Measurements from ENCODE around the gene SLC25A25.
A peak's percentile ranks its signal among the peaks of the same experiment; 100 is the strongest.
"Not testable (repeated sequence)": the region's sequence is repeated elsewhere in the genome, so short reads cannot be mapped to it uniquely, and the experiment has no call there.

Gene SLC25A25

GRCh38 chr9:128067645-128068385 is at the start of gene SLC25A25:
Gene SLC25A25, plus strand, starts transcription at chr9:128068232. Its CDS starts 88 bp downstream, at chr9:128068320.
- peak; percentile 99 for DNase-seq

GRCh38 chr9:128020692-128021091 is 47.3 kb upstream of the SLC25A25 start:
- DNase-seq: no peak

- no peak for DNase-seq
Observed at GRCh38 chr9:128021098-128021497, 46.9 kb upstream of the SLC25A25 start.

DNA sequence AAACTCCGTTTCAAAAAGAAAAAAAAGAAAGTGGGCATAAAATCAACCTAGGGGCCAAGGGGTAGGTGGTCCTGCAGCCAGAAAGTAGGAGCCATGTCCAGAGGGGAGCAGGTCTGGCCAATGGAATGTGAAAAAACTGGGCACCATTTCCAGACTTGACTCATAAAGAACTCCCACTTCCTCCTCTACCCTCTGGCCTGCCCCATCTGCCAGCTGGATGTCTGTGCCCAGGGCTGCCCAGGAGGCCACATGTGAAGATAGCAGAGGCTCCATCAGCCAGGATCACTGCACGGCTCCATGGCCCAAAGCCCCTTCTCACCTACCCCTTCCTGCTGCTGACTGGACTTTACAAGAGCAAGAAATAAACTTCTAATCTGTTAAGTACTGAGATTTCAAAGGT is 45.1 kb upstream of the SLC25A25 start:
- no peak for DNase-seq

- not testable (repeated sequence) for DNase-seq
Observed at GRCh38 chr9:128023671-128024070, 44.4 kb upstream of the SLC25A25 start.

- DNase-seq: no peak
Observed at GRCh38 chr9:128024761-128025308, 43.2 kb upstream of the SLC25A25 start.

- no peak for DNase-seq
Observed at GRCh38 chr9:128025736-128026135, 42.3 kb upstream of the SLC25A25 start.

DNA sequence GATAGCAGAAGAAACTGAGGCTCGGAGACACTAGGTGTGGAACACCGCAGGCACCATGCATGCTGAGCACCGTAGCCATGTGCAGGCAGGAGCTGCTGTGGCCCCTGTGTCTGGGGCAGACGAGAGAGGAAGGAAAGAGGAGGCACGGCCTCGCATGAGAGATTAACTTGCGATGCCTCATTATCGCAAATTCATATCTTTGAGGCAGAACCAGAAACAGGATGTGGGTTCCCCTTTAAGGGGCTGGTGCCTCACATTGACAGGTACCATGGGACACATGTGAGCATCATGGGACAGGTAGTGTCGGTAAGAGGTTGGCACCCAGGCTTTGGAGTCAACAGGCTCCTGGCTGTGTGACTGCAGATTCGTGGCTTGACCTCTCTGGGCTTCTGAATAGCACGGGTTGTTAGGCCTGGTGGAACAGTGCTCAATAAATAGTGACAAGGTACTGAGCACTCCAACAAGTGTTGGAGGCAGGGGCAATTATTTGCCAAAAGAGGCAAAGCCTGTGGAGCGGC is 41.7 kb upstream of the SLC25A25 start:
- DNase-seq: no peak

- no peak for DNase-seq
Observed at GRCh38 chr9:128026773-128027541, 41.1 kb upstream of the SLC25A25 start.

DNA sequence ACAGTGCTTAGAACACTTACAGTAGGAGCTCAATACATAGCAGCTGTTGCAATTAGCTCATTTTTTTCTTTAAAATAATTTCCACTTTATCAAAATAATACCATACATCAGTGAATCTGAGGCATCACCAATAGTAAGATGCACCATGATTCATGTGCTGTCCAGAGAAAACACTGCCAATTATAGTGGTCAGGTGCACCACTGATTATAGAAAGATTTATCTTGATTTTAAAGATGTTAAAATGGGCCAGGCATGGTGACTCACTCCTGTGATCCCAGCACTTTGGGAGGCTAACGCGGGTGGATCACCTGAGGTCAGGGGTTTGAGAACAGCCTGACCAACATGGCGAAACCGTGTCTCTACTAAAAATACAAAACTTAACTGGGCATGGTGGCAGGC is 40.3 kb upstream of the SLC25A25 start:
- no peak for DNase-seq

GRCh38 chr9:128033609-128034008 is 34.4 kb upstream of the SLC25A25 start:
- no peak for DNase-seq

DNA sequence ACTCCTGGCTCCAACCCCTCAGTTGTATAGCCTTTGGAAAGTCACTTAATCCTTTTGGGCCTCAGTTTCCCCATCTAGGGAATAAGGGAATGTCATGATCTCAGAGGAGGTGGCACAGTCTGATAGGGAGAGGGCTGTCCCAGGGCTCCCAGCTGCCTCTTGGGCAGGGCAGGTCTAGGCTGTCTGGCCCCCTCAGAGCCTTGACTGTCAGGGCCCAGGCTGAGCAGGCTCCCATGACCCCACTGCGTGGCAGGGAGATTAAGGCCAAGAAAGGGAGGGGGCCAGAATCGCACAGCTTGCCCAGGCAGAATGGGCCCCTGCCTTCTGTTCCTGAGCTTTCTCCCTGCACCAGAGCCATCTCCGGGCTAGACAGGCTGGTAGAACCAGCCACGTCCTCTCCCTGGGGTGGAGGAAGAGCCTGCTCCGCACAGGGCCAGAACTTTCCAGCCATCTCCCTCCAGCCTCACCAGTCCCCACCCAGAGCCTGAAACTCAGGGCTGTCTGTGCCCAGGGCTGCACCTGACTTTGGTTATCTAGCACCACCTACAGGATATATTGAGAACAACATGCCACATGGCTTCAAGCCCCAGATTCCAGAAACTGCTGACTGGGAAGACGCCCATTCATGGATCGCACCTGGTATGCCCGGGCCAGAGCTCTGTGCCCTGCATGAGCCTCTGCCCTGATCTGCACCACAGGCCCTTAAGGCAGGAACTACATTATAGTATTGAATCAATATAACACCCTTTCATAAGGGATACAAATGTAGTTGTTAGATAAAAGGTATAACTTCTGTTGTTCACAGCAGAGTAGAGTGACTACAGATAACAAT is 33.0 kb upstream of the SLC25A25 start:
- DNase-seq: peak; percentile 73

DNA sequence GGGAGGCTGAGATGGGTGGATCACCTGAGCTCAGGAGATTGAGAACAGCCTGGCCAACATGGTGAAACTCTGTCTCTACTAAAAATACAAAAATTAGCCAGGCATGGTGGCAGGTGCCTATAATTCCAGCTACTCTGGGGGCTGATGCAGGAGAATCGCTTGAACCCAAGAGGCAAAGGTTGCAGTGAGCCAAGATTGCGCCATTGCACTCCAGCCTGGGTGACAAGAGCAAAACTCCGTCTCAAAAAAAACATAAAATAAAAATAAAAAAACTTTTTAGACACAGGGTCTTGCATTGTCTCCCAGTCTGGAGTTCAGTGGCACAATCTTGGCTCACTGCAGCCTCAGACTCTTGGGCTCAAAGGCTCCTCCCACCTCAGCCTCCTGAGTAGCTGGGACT is 31.5 kb upstream of the SLC25A25 start:
- DNase-seq: not testable (repeated sequence)

DNA sequence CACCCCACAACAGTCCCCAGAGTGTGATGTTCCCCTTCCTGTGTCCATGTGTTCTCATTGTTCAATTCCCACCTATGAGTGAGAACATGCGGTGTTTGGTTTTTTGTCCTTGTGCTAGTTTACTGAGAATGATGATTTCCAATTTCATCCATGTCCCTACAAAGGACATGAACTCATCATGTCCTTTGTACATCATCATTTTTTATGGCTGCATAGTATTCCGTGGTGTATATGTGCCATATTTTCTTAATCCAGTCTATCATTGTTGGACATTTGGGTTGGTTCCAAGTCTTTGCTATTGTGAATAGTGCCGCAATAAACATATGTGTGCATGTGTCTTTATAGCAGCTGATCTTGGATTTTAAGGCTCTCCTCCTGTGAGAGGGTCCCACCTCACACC is 27.2 kb upstream of the SLC25A25 start:
- DNase-seq: not testable (repeated sequence)

GRCh38 chr9:128042043-128042442 is 26.0 kb upstream of the SLC25A25 start:
- no peak for DNase-seq

DNA sequence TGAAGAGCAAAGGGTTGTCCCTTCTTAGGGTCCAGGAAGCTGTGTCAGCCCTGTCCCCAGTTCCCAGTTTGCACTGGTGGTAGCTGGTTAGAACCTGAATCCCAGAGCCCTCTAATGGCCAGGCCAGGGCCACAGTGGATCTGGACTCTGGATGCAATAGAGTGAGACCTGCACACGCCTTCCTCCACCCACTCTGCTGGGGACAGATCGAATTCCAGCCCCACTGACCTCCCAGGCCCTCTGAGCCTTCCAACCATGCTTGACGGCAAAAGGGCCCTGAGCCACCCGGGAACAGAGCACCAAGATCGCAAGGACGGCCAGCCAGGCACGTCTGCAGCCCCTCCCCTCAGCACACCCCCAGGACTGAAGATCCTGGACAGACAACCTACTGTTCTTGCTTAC is 24.6 kb upstream of the SLC25A25 start:
- DNase-seq: no peak

DNA sequence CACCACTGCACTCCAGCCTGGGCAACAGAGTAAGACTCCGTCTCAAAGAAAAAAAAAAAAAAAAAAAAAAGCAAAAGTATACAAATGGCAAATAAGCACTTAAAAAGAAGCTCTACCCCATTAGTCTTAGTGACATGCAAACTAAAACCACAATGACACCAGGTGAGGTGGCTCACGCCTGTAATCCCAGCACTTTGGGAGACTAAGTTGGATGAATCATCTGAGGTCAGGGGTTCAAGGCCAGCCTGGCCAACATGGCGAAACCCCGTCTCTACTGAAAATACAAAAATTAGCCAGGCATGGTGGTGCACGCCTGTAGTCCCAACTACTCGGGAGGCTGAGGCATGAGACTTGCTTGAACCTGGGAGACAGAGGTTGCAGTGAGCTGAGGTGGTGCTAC is 22.6 kb upstream of the SLC25A25 start:
- DNase-seq: not testable (repeated sequence)

- DNase-seq: no peak
Observed at GRCh38 chr9:128045831-128046230, 22.2 kb upstream of the SLC25A25 start.

DNA sequence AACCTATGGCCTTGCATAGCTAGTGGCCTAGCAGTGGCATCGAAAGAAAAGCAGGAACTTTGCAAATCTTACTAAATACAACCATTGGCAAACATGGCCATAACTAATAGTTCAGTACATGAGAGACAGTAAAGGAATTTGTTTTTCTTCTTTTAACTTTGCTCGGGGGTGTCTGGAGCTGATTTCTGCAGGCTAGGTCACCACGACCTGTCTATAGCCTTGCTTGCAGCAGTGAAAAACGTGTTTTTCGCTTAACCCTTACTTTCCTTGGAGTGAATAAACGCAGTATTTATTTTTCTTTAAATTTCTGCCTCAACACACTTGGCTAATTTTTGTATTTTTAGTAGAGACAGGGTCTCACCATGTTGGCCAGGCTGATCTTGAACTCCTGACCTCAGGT is 20.8 kb upstream of the SLC25A25 start:
- no peak for DNase-seq

DNA sequence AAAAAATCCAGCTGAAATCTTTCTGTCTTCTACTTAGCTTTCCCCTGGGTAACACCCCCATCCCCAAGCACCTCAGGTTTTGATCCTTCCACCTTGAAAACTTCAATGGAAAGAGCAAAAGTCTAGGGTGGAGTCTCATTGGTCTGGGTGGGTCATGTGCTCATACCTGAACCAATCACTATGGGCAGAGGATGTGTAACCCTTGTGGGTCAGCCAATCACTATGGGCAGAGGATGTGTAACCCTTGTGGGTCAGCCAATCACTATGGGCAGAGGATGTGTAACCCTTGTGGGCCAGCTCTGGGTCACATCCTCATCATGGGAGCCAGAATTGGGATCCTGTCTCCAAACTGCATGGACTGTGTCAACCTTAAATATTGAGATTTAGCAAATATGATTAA is 19.4 kb upstream of the SLC25A25 start:
- no peak for DNase-seq

DNA sequence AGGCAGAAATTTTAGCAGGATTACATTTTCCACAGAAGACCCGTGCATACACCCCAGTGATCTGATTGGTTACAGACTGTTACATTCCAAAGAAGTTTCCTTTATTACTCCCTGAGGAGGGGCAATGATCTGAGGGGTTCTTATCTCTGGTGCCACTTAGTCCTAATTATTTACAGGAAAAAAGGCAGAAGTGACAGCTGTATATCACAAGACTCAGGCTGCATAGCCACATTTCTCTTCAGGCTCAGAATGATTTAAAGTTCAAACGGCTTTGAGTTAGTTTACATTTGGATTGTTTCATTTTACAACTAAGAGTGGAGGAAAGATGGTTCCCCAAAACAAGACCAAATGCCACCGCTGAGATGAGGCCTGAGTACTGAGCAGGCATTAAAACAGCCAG is 18.2 kb upstream of the SLC25A25 start:
- no peak for DNase-seq

GRCh38 chr9:128051932-128052709 is 15.9 kb upstream of the SLC25A25 start:
- DNase-seq: no peak
